ENCODE results near the gene MAPKBP1. TPM values are rescaled to one million over a fixed set of nuclear protein-coding genes. Genes with fewer than 3 reads are reported as not detected.

MAPKBP1 gene
- total RNA-seq, 1 experiment from 2014 or later = 13.7 TPM

DNA sequence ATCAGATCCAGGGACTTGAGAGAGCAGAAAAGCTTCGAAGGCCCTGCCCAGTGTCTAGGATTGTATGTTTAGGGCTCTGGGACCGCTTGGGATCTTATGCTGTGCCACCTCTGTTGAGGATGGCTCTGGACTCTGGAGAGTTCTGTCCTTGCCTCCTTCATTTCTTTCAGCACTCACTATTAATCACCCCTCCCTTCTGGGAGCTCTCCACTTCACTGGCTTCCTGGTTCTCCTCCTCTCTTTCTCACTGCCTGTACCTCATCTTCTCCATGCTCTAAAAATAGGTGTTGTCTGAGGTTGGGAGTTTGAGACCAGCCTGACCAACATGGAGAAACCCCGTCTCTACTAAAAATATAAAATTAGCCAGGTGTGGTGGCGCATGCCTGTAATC, 17.3 kb downstream of the MAPKBP1 start:
- Mint-ChIP-seq H3K27me3 (ENCODE audit: low read depth) (no peaks in the 10 kb centered on the region), H3K36me3 (ENCODE audit: insufficient read depth in 1 of 3, low read depth in 3 of 3) (no peaks in the 10 kb centered on the region), H3K4me1 (peaks cover 28 to 31% of the 10 kb centered on the region in 2 experiments), H3K27ac (peak overlapping the region in 2 of 3 experiments; percentile 25 to 31; a peak in 1 of 7 replicates), H3K4me3 (no peak overlapping the region), H3K9me3 (no peaks in the 10 kb centered on the region)
- DNase-seq = no peak
- H3K27ac ChIP-seq (ENCODE audit: insufficient read length, low read depth, low read length) = no peak overlapping the region
- no peak overlapping the region for H3T11ph ChIP-seq (ENCODE audit: low read length)
- H2BK5ac ChIP-seq (ENCODE audit: insufficient read length, low read length) = no peak overlapping the region
- H4K5ac ChIP-seq (ENCODE audit: insufficient read length, low read depth, low read length) = peak overlapping the region; percentile 36
- no peak overlapping the region for H3K4me2 ChIP-seq (ENCODE audit: insufficient read depth, insufficient read length, low read length)
- no peak overlapping the region for H3K18ac ChIP-seq (ENCODE audit: insufficient read length, low read depth, low read length)
- H3K4ac ChIP-seq (ENCODE audit: low read depth, low read length) = no peak overlapping the region
- H2BK20ac ChIP-seq (ENCODE audit: low read depth, low read length, poor library complexity, severe bottlenecking) = no peak overlapping the region
- no peak overlapping the region for H2AK5ac ChIP-seq (ENCODE audit: insufficient read length, low read length)
- H3K79me1 ChIP-seq (ENCODE audit: insufficient read depth, low read depth, low read length, poor library complexity, severe bottlenecking) = no peaks in the 10 kb centered on the region
- no peaks in the 10 kb centered on the region for H3K23me2 ChIP-seq (ENCODE audit: insufficient read length, low read depth, low read length, poor library complexity, severe bottlenecking)
- no peak overlapping the region for H3K56ac ChIP-seq (ENCODE audit: insufficient read length, low read depth, low read length)
- no peak overlapping the region for H4K91ac ChIP-seq (ENCODE audit: insufficient read length, low read depth, low read length)
- no peak overlapping the region for H3K23ac ChIP-seq (ENCODE audit: insufficient read length, low read depth, low read length)
- WGBS (ENCODE audit: extremely low coverage, insufficient read length, low lambda C conversion rate) = no CpG with 5 or more reads among the region's 4 CpGs
- no peaks in the 10 kb centered on the region for H3K9me3 ChIP-seq (ENCODE audit: control insufficient read depth, low read depth, low read length)
- no peaks in the 10 kb centered on the region for H3K27me3 ChIP-seq (ENCODE audit: insufficient read depth, low read length)
- TF ChIP-seq, protein P1, sequence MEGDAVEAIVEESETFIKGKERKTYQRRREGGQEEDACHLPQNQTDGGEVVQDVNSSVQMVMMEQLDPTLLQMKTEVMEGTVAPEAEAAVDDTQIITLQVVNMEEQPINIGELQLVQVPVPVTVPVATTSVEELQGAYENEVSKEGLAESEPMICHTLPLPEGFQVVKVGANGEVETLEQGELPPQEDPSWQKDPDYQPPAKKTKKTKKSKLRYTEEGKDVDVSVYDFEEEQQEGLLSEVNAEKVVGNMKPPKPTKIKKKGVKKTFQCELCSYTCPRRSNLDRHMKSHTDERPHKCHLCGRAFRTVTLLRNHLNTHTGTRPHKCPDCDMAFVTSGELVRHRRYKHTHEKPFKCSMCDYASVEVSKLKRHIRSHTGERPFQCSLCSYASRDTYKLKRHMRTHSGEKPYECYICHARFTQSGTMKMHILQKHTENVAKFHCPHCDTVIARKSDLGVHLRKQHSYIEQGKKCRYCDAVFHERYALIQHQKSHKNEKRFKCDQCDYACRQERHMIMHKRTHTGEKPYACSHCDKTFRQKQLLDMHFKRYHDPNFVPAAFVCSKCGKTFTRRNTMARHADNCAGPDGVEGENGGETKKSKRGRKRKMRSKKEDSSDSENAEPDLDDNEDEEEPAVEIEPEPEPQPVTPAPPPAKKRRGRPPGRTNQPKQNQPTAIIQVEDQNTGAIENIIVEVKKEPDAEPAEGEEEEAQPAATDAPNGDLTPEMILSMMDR (conservative IDR thresholded peaks at IDR 0.05) = no peak
- H3K4me1 ChIP-seq (ENCODE audit: insufficient read depth, low read length) = peaks cover 22% of the 10 kb centered on the region
- no peak overlapping the region for H2BK15ac ChIP-seq (ENCODE audit: low read depth, low read length)
- H2BK120ac ChIP-seq (ENCODE audit: low read depth, low read length, poor library complexity, severe bottlenecking) = no peak overlapping the region
- no peaks in the 10 kb centered on the region for H4K20me1 ChIP-seq (ENCODE audit: control insufficient read depth, insufficient read depth, insufficient read length)
- no peak overlapping the region for H2AFZ ChIP-seq (ENCODE audit: low read length)
- no peak overlapping the region for H4K8ac ChIP-seq (replicated peaks; ENCODE audit: insufficient read length, low read depth, low read length)
- H3K79me2 ChIP-seq (ENCODE audit: insufficient read depth, low read length) = no peaks in the 10 kb centered on the region; the same call in 1 of the 2 replicates
- no peak overlapping the region for H2BK12ac ChIP-seq (ENCODE audit: insufficient read length, low read depth, low read length)
- H3K14ac ChIP-seq (ENCODE audit: insufficient read depth, low read length) = peak overlapping the region; percentile 79; the same call in 1 of the 2 replicates
- no peak overlapping the region for H3K9ac ChIP-seq (ENCODE audit: extremely low read depth, insufficient read length, low read length)
